GM18870 (cell line): Measurements from ENCODE around the gene MAGI1.

Experiments used
- ATAC-seq: cut with Tn5 transposase; IDR thresholded peaks from one replicate; pipeline ENCODE4 v1.9.1; 2021; ENCODE audit warnings: moderate library complexity; ENCODE audit not compliant: unreplicated experiment

MAGI1 gene

GRCh38 chr3:65814845-65815578 lies 223.7 kb downstream of the MAGI1 start:
- ATAC-seq: no peak

DNA sequence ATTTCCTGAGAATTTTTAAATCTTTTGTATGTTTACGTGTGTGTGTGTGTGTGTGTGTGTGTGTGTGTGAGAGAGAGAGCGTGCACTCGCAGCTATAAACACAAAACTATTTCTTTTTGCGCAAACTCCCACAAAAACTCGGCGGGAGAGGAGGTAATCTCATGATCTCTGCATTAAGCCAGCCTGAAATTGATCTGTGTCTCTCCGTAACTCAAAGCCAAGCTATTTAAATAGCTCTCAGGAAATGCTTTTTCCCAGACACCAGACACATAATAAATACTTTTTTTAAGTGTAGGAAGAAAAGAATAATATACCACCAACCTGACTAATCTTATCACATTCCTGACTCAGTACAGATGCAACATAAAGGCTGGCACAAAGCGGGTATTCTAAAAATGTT lies 226.8 kb downstream of the MAGI1 start:
- ATAC-seq: no peak

DNA sequence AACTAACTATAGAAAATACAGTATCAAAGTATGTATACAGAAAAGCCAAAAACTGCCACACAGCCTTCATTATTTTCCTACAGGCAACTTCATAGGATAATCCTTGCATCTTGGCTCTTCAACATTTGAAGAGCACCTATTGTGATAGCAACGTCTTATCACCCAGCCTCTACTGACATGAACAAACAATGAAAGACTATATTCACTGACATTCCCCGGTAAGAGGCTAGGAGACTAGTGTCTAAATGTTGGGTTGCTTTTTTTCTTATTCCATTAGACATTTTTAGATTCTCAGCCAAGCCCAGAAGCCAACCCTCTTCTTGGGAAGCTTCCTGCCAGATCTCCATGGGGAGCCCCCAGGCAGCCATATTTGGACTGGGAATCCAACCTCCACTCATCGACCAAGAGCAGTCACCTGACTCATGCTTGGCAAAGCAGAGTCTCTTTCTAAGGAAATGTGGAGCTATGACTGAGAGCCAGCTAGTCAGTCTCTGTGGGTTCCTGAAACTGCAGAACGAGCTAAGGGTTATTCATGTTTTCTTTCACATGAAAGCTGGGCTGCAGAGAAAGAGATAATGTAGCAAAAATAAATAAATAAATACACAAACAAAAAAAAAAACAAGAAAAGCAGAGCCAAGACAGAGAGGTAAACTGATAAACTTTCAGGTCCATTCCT lies 227.5 kb downstream of the MAGI1 start:
- no peak for ATAC-seq

GRCh38 chr3:65810302-65810701 lies 228.4 kb downstream of the MAGI1 start:
- ATAC-seq: no peak

GRCh38 chr3:65809641-65810150 lies 229.0 kb downstream of the MAGI1 start:
- ATAC-seq: no peak

- ATAC-seq: no peak
These were observed 229.9 kb downstream of the MAGI1 start for GRCh38 chr3:65808824-65809223.

GRCh38 chr3:65808407-65808806 lies 230.3 kb downstream of the MAGI1 start:
- no peak for ATAC-seq

DNA sequence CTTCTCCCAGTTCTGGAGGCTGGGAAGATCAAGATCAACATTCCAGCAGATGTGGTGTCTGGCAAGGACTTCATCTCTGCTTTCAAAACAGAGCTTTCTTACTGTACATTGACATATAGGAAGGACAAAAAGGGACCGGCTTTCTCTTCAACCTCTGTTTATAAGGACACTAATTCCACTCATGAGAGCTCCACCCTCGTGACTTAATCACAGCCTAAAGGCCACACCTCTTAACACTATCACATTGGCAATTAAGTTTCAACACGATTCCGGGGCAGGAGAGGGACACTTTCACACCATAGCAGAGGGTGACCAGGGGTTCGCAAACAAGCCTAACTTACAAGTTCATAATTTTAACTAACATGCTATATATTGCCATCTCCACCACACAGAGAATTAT lies 231.5 kb downstream of the MAGI1 start:
- no peak for ATAC-seq

- no peak for ATAC-seq
These were observed 232.1 kb downstream of the MAGI1 start for GRCh38 chr3:65806600-65806999.

DNA sequence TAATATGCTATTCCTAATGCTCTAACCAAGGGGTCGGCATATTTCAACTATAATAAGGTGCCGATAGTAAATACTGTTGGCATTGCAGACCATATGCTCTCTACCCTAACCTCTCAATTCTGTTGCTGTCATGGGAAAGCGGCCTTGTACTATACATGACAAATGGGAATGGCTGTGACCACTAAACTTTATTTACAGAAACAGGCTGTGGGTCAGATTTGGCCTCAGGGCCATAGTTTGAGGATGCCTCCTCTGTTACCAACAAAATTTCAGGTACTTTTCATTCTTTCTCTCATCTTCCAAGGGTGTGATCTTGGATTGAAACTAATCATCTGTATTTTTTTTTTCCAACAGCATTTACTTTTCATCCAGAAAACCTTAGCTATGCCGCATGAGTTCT lies 242.0 kb downstream of the MAGI1 start:
- ATAC-seq: no peak

- ATAC-seq: no peak
These were observed 243.6 kb downstream of the MAGI1 start for GRCh38 chr3:65795166-65795565.

DNA sequence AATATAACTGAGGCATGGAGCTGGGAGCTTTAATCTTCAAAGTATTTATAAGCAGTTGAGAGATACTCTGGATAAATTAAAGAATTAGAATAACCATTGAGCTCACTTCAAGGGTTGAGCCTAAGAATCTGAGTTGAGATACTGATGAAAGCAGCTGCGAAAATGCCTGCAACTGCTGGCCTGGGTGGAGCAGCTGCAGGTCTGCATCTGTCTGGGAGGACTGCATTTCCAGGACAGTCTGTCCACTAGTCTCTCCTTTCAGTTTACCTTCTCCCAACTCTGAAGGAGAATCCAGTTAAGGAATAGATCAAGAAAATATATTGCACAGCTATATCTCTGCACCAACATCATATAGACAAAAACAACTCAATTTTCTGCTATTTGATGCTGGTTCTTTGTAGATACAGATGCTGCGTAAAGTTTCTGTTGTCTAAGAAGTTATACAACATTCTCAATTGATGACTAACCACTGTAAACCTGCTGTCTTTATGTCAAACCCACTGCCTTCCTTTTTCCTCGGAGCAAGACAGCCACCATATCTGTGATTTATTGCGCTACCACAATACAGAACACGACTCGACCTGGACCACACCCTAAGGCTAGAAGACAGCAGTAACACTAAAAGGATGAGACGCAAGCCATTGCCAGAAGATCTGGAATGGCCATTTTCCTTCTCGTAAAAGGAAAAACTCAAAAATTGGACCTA lies 245.1 kb downstream of the MAGI1 start:
- no peak for ATAC-seq

DNA sequence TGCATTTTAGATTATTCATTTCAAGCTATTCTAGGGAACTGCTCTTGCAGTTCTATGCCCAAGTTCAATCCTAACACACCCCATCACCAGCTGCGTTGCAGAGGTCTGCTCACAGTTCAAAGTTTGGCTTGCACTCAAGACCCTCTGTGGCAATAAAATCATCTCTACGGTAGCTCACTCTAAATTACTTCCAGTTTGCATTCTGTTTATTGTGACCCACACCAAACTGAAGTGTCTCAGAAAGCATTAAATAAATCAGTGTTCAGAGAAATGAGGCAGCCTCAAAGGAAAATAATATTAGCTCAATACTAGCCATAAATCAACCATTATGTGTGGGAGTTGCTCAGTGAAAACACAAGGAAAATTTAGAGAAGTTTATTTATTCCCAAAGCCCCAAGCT lies 250.3 kb downstream of the MAGI1 start:
- no peak for ATAC-seq

- ATAC-seq: no peak
These were observed 250.9 kb downstream of the MAGI1 start for GRCh38 chr3:65787827-65788226.

DNA sequence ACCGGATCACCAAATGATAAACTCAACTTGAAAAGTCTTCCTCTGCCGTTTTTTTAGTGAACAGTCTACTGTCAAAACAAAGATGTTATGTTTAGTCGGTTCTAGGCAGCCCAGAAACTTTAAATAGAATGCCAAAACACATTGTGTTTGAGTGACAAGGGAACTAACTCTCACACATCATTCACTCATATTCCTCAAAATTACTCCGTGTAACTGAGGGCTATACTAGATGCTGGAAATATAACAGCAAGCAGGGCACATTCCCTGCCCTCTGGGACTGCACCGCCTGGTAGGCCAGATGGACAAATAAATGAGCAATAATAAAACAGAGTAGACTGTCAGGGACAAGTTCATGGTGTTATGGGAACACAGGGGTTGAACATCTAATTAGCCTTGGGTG lies 251.4 kb downstream of the MAGI1 start:
- ATAC-seq: no peak

- ATAC-seq: no peak
These were observed 251.8 kb downstream of the MAGI1 start for GRCh38 chr3:65786890-65787289.

GRCh38 chr3:65785065-65785645 lies 253.6 kb downstream of the MAGI1 start:
- no peak for ATAC-seq

- no peak for ATAC-seq
These were observed 255.6 kb downstream of the MAGI1 start for GRCh38 chr3:65783117-65783516.

DNA sequence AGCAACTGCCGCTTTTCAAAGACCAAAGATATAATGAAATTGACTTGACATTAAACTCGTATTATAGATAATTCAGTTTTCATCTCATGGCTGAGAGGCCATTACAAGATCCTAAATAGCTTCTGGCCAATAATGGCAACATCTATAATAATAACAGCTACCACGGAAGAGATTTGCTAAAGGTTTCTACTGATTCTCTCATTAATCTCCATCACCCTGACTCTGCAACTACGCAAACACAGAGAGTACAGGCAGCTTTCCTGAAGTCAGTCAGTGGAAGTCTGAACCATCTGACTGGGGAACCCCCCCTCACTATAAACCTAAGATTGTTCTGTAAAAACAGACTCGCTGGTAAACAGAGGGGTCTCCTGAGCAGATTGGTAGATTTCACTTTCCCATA lies 257.1 kb downstream of the MAGI1 start:
- no peak for ATAC-seq

DNA sequence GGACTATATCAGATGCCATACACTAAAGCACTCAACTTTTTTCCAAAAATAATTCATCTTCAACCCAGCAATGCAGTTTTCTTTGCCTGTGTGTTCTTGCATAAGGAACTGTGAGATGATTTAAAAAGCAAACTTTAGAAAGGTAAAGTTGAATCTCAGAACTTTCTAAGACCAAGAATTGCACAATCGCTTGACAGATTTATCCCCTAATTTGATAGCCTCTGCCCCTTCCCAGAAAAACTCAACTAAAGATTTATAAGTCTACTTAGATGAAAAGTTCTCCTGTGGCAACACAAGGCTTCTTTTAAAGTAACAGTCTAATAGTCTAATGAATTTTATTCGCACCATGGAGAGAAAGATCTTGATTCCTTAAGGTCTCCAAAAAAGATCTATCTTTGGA lies 259.3 kb downstream of the MAGI1 start:
- ATAC-seq: no peak

GRCh38 chr3:65778968-65779367 lies 259.8 kb downstream of the MAGI1 start:
- no peak for ATAC-seq

- ATAC-seq: no peak
These were observed 261.7 kb downstream of the MAGI1 start for GRCh38 chr3:65777050-65777449.
